ENCODE results near the gene TRIM7. TPM values are rescaled to one million over a fixed set of nuclear protein-coding genes. Genes with fewer than 3 reads are reported as not detected.
"Not testable (repeated sequence)": the region's sequence is repeated elsewhere in the genome, so short reads cannot be mapped to it uniquely, and the experiment has no call there.

The TRIM7 gene
- total and polyA plus RNA-seq, 2 experiments from 2014 or later = 0.53 to 0.56 TPM

- H3K36me3 ChIP-seq (ENCODE audit: insufficient read depth) = no peaks in the 10 kb centered on the region
- 0 out of 2 replicates have a peak, but pooled peaks cover 4% of the 10 kb centered on the region for H3K4me1 ChIP-seq (ENCODE audit: insufficient read depth)
- Mint-ChIP-seq H3K4me3 (peak overlapping the region; percentile 28; the same call in 2 of the 3 replicates), H3K9me3 (peaks cover 30% of the 10 kb centered on the region), H3K36me3 (ENCODE audit: low read depth) (peaks cover 6% of the 10 kb centered on the region; the same call in 2 of the 3 replicates), H3K27ac (no peak overlapping the region), H3K4me1 (peaks cover 3% of the 10 kb centered on the region; the same call in 2 of the 3 replicates), H3K27me3 (ENCODE audit: insufficient read depth, low read depth, poor library complexity) (peaks cover 24% of the 10 kb centered on the region)
- peak; percentile 92 for DNase-seq (ENCODE audit: low spot score)
- peak; percentile 73 for ATAC-seq
- H3K27ac ChIP-seq (ENCODE audit: low read depth) = no peak overlapping the region
- H2AFZ ChIP-seq = peak overlapping the region; percentile 65
- no peak overlapping the region for H3K4me2 ChIP-seq
- TF ChIP-seq, protein P1, sequence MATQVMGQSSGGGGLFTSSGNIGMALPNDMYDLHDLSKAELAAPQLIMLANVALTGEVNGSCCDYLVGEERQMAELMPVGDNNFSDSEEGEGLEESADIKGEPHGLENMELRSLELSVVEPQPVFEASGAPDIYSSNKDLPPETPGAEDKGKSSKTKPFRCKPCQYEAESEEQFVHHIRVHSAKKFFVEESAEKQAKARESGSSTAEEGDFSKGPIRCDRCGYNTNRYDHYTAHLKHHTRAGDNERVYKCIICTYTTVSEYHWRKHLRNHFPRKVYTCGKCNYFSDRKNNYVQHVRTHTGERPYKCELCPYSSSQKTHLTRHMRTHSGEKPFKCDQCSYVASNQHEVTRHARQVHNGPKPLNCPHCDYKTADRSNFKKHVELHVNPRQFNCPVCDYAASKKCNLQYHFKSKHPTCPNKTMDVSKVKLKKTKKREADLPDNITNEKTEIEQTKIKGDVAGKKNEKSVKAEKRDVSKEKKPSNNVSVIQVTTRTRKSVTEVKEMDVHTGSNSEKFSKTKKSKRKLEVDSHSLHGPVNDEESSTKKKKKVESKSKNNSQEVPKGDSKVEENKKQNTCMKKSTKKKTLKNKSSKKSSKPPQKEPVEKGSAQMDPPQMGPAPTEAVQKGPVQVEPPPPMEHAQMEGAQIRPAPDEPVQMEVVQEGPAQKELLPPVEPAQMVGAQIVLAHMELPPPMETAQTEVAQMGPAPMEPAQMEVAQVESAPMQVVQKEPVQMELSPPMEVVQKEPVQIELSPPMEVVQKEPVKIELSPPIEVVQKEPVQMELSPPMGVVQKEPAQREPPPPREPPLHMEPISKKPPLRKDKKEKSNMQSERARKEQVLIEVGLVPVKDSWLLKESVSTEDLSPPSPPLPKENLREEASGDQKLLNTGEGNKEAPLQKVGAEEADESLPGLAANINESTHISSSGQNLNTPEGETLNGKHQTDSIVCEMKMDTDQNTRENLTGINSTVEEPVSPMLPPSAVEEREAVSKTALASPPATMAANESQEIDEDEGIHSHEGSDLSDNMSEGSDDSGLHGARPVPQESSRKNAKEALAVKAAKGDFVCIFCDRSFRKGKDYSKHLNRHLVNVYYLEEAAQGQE (IDR thresholded peaks at IDR 0.05; ENCODE audit: unreplicated experiment) = no peak
- 0 out of 2 replicates have a peak, but pooled peaks have one; percentile 8 for TF ChIP-seq CREB1 (CRISPR knock-in tag; IDR thresholded peaks at IDR 0.05; ENCODE audit: low read depth)
- peak; percentile 87 to 92 for TF ChIP-seq CTCF (conservative IDR thresholded peaks at IDR 0.05; ENCODE audit: low read depth in 2 of 2)
- TF ChIP-seq EZH2 (IDR thresholded peaks at IDR 0.05; ENCODE audit: low read depth, unreplicated experiment) = no peak
- H3K4me3 ChIP-seq = no peak overlapping the region
- H3K27me3 ChIP-seq (ENCODE audit: insufficient read depth) = no peaks in the 10 kb centered on the region
- H3K79me2 ChIP-seq (replicated peaks; ENCODE audit: insufficient read depth) = no peaks in the 10 kb centered on the region
- no peaks in the 10 kb centered on the region for H3K9me2 ChIP-seq (ENCODE audit: insufficient read depth)
- no peaks in the 10 kb centered on the region for H4K20me1 ChIP-seq (replicated peaks; ENCODE audit: insufficient read depth)
- no peaks in the 10 kb centered on the region for H3F3A ChIP-seq (replicated peaks; ENCODE audit: low read depth)
Observed at GRCh38 chr5:181181650-181182565, 23.1 kb downstream of the TRIM7 start.

DNA sequence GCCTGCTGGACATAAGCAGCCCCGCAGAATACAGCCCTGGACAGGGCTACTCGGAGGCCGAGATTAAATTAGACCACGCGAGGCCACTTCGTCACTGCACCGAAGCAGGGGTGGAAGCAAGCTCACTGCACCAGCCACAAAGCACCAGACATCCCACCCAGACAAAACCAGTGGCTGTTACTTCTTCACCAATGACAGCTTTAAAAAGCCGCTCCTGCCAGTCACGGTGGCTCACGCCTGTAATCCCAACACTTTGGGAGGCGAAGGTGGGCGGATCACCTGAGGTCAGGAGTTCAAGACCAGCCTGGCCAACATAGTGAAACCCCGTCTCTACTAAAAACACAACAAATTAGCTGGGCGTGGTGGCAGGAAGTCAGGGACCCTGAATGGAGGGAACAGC lies 27.4 kb downstream of the TRIM7 start:
- not testable (repeated sequence) for H3K36me3 Mint-ChIP-seq (ENCODE audit: low read depth); H3K4me3 Mint-ChIP-seq; H3K4me3 ChIP-seq; H2AFZ ChIP-seq; H3K79me2 ChIP-seq (replicated peaks; ENCODE audit: insufficient read depth); H3K4me1 Mint-ChIP-seq; H4K20me1 ChIP-seq (replicated peaks; ENCODE audit: insufficient read depth); H3K36me3 ChIP-seq (ENCODE audit: insufficient read depth); H3K27ac ChIP-seq (ENCODE audit: low read depth); H3K4me2 ChIP-seq; H3F3A ChIP-seq (replicated peaks; ENCODE audit: low read depth); H3K9me2 ChIP-seq (ENCODE audit: insufficient read depth); H3K27ac Mint-ChIP-seq; H3K27me3 ChIP-seq (ENCODE audit: insufficient read depth); H3K4me1 ChIP-seq (ENCODE audit: insufficient read depth); DNase-seq (ENCODE audit: low spot score); ATAC-seq
- Mint-ChIP-seq H3K9me3 (peaks cover 18% of the 10 kb centered on the region), H3K27me3 (ENCODE audit: insufficient read depth, low read depth, poor library complexity) (peaks cover 28% of the 10 kb centered on the region)
